ENCODE results near the gene RYR3.

Gene RYR3

GRCh38 chr15:33358306-33358705 lies 47.5 kb downstream of the RYR3 start:
- Histone ChIP-seq H3K79me2 (ENCODE audit: insufficient read depth, low read depth) (no peaks in the 10 kb centered on the region), H3K4me3 (IDR thresholded peaks at IDR 0.05; ENCODE audit: insufficient read depth, low read depth, low read length) (no peak overlapping the region), H2AFZ (ENCODE audit: low read depth) (no peak overlapping the region), H4K20me1 (ENCODE audit: insufficient read depth) (no peaks in the 10 kb centered on the region), H3K4me2 (no peak overlapping the region), H3K4me1 (ENCODE audit: low read depth, poor library complexity, severe bottlenecking) (no peaks in the 10 kb centered on the region), H3K27ac (no peak overlapping the region), H3K27me3 (ENCODE audit: insufficient read depth, low read depth) (no peaks in the 10 kb centered on the region), H3K9ac (no peak overlapping the region), H3K36me3 (ENCODE audit: insufficient read depth) (no peaks in the 10 kb centered on the region)
- no peak for TF ChIP-seq CTCF (conservative IDR thresholded peaks at IDR 0.05; ENCODE audit: low read depth, low read length)

GRCh38 chr15:33360886-33361285 lies 50.1 kb downstream of the RYR3 start:
- no peaks in the 10 kb centered on the region for H3K79me2 ChIP-seq (ENCODE audit: insufficient read depth, low read depth)
- TF ChIP-seq CTCF (conservative IDR thresholded peaks at IDR 0.05; ENCODE audit: low read depth, low read length): no peak
- H3K36me3 ChIP-seq (ENCODE audit: insufficient read depth): no peaks in the 10 kb centered on the region
- H4K20me1 ChIP-seq (ENCODE audit: insufficient read depth): no peaks in the 10 kb centered on the region
- H3K4me2 ChIP-seq: no peak overlapping the region
- no peak overlapping the region for H3K9ac ChIP-seq
- H3K4me3 ChIP-seq (IDR thresholded peaks at IDR 0.05; ENCODE audit: insufficient read depth, low read depth, low read length): no peak overlapping the region
- H2AFZ ChIP-seq (ENCODE audit: low read depth): no peak overlapping the region
- H3K27me3 ChIP-seq (ENCODE audit: insufficient read depth, low read depth): no peaks in the 10 kb centered on the region
- H3K4me1 ChIP-seq (ENCODE audit: low read depth, poor library complexity, severe bottlenecking): no peaks in the 10 kb centered on the region
- no peak overlapping the region for H3K27ac ChIP-seq

- no peak overlapping the region for H3K4me3 ChIP-seq (IDR thresholded peaks at IDR 0.05; ENCODE audit: insufficient read depth, low read depth, low read length)
- no peak overlapping the region for H3K9ac ChIP-seq
- no peaks in the 10 kb centered on the region for H3K79me2 ChIP-seq (ENCODE audit: insufficient read depth, low read depth)
- H3K4me1 ChIP-seq (ENCODE audit: low read depth, poor library complexity, severe bottlenecking): no peaks in the 10 kb centered on the region
- no peak overlapping the region for H2AFZ ChIP-seq (ENCODE audit: low read depth)
- TF ChIP-seq CTCF (conservative IDR thresholded peaks at IDR 0.05; ENCODE audit: low read depth, low read length): no peak
- no peaks in the 10 kb centered on the region for H3K36me3 ChIP-seq (ENCODE audit: insufficient read depth)
- H3K4me2 ChIP-seq: no peak overlapping the region
- no peak overlapping the region for H3K27ac ChIP-seq
- H4K20me1 ChIP-seq (ENCODE audit: insufficient read depth): no peaks in the 10 kb centered on the region
- no peaks in the 10 kb centered on the region for H3K27me3 ChIP-seq (ENCODE audit: insufficient read depth, low read depth)
Observed at GRCh38 chr15:33369941-33370622, 59.3 kb downstream of the RYR3 start.

- H3K4me3 ChIP-seq (IDR thresholded peaks at IDR 0.05; ENCODE audit: insufficient read depth, low read depth, low read length): no peak overlapping the region
- H3K4me1 ChIP-seq (ENCODE audit: low read depth, poor library complexity, severe bottlenecking): no peaks in the 10 kb centered on the region
- H4K20me1 ChIP-seq (ENCODE audit: insufficient read depth): no peaks in the 10 kb centered on the region
- no peak for TF ChIP-seq CTCF (conservative IDR thresholded peaks at IDR 0.05; ENCODE audit: low read depth, low read length)
- H3K27ac ChIP-seq: no peak overlapping the region
- no peak overlapping the region for H3K9ac ChIP-seq
- H3K4me2 ChIP-seq: no peak overlapping the region
- H2AFZ ChIP-seq (ENCODE audit: low read depth): no peak overlapping the region
- H3K36me3 ChIP-seq (ENCODE audit: insufficient read depth): no peaks in the 10 kb centered on the region
- no peaks in the 10 kb centered on the region for H3K27me3 ChIP-seq (ENCODE audit: insufficient read depth, low read depth)
- no peaks in the 10 kb centered on the region for H3K79me2 ChIP-seq (ENCODE audit: insufficient read depth, low read depth)
Observed at GRCh38 chr15:33370623-33371020, 59.9 kb downstream of the RYR3 start.
